ENCODE data around the gene ZNF446.

The ZNF446 gene

DNA sequence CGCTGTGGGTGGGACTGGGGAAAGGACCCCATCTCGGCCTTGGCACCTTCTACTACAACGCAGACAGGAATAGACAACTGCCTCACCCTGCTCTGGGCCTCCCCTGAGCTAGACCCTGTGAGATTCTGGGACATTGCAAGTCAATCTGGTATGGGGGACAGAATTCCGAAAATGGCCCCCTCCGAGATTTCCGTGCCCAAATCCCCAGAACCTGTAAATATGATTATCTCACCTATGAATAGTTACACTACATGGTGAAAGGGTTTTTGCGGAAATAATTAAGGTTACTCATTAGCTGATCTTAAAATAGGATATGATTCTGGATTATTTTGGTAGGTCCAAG is 44.1 kb downstream of the ZNF446 start:
- H3K27me3 ChIP-seq (ENCODE audit: control insufficient read depth, low read length), result no peaks in the 10 kb centered on the region
- H3K4me1 ChIP-seq (ENCODE audit: control insufficient read depth, low read length), result peaks cover 26% of the 10 kb centered on the region
- H3K79me2 ChIP-seq (ENCODE audit: control insufficient read depth, low read length), result peaks cover 44% of the 10 kb centered on the region
- H3K36me3 ChIP-seq (ENCODE audit: control insufficient read depth, low read length), result peaks cover 23% of the 10 kb centered on the region
- peak overlapping the region; percentile 72 for H3K27ac ChIP-seq (ENCODE audit: low read depth, low read length)
- H3K9me2 ChIP-seq (replicated peaks; ENCODE audit: control insufficient read depth, low read length), result no peaks in the 10 kb centered on the region
- H3K4me3 ChIP-seq (ENCODE audit: low read length), result peak overlapping the region; percentile 90
- H3F3A ChIP-seq (ENCODE audit: control insufficient read depth, insufficient read depth), result peaks cover 13% of the 10 kb centered on the region
- H3K4me2 ChIP-seq (ENCODE audit: low read length), result peak overlapping the region; percentile 98
- H3K9me3 ChIP-seq (ENCODE audit: control insufficient read depth, insufficient read depth, low read length), result no peaks in the 10 kb centered on the region
- TF ChIP-seq, protein P1, sequence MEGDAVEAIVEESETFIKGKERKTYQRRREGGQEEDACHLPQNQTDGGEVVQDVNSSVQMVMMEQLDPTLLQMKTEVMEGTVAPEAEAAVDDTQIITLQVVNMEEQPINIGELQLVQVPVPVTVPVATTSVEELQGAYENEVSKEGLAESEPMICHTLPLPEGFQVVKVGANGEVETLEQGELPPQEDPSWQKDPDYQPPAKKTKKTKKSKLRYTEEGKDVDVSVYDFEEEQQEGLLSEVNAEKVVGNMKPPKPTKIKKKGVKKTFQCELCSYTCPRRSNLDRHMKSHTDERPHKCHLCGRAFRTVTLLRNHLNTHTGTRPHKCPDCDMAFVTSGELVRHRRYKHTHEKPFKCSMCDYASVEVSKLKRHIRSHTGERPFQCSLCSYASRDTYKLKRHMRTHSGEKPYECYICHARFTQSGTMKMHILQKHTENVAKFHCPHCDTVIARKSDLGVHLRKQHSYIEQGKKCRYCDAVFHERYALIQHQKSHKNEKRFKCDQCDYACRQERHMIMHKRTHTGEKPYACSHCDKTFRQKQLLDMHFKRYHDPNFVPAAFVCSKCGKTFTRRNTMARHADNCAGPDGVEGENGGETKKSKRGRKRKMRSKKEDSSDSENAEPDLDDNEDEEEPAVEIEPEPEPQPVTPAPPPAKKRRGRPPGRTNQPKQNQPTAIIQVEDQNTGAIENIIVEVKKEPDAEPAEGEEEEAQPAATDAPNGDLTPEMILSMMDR (IDR thresholded peaks at IDR 0.05; ENCODE audit: low read depth, low read length, poor library complexity, severe bottlenecking), result no peak
- TF ChIP-seq EZH2phosphoT487 (IDR thresholded peaks at IDR 0.05; ENCODE audit: borderline replicate concordance, low read length), result no peak
- no peaks in the 10 kb centered on the region for H4K20me1 ChIP-seq (ENCODE audit: control insufficient read depth, insufficient read depth, low read depth, low read length)

DNA sequence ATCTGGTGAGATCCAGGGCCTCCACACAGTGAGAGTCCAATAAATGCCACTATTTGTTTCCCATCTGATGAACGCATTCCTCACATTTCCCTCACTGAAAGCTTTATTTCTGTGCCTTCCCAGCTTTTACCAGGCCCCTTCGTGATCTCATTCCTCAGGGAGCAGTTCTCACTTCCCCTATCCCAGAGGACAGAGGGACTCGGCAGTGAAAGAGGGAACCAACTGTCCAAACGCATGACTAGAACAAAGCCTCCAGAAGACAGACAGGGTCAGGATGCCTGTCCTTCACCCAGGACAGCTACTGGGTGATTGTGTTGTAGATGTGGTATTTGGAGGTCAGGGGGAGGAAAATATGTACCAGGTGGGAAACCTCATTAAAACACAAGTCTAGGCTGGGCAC is 45.5 kb downstream of the ZNF446 start:
- Histone ChIP-seq H3F3A (ENCODE audit: control insufficient read depth, insufficient read depth) (peaks cover 7% of the 10 kb centered on the region; the same call in 1 of the 2 replicates), H3K79me2 (ENCODE audit: control insufficient read depth, low read length) (peaks cover 30% of the 10 kb centered on the region), H3K4me3 (ENCODE audit: low read length) (no peak overlapping the region), H3K36me3 (ENCODE audit: control insufficient read depth, low read length) (peaks cover 9% of the 10 kb centered on the region), H3K4me1 (ENCODE audit: control insufficient read depth, low read length) (peaks cover 15% of the 10 kb centered on the region), H3K9me2 (replicated peaks; ENCODE audit: control insufficient read depth, low read length) (no peaks in the 10 kb centered on the region), H3K4me2 (ENCODE audit: low read length) (no peak overlapping the region), H3K27me3 (ENCODE audit: control insufficient read depth, low read length) (no peaks in the 10 kb centered on the region), H3K27ac (ENCODE audit: low read depth, low read length) (no peak overlapping the region), H4K20me1 (ENCODE audit: control insufficient read depth, insufficient read depth, low read depth, low read length) (no peaks in the 10 kb centered on the region), H3K9me3 (ENCODE audit: control insufficient read depth, insufficient read depth, low read length) (no peaks in the 10 kb centered on the region)
- TF ChIP-seq, protein P1 (IDR thresholded peaks at IDR 0.05; ENCODE audit: low read depth, low read length, poor library complexity, severe bottlenecking), result no peak
- no peak for TF ChIP-seq EZH2phosphoT487 (IDR thresholded peaks at IDR 0.05; ENCODE audit: borderline replicate concordance, low read length)

DNA sequence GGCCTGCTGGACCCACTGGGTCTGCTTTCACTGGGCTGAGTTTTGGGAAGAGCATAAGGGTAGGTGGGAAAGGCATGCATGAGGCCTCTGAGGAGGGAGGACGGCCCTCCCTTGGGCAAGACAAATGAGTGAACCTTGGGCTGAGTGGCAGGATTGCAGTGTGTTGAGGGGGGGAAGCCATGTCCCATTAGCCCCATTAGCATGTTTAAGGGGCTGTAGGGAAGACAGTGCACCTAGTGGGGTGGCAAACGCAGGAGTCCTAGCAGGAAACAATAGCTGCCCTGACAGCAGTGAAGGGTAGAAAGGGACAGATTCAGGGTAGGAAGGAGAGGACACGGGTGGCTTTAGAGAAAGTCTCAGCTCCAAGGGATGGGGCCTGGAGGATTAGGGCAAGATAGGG is 46.6 kb downstream of the ZNF446 start:
- Histone ChIP-seq H3K79me2 (ENCODE audit: control insufficient read depth, low read length) (peaks cover 20% of the 10 kb centered on the region), H3K27ac (ENCODE audit: low read depth, low read length) (no peak overlapping the region), H3F3A (ENCODE audit: control insufficient read depth, insufficient read depth) (peaks cover 7% of the 10 kb centered on the region; the same call in 1 of the 2 replicates), H3K4me3 (ENCODE audit: low read length) (no peak overlapping the region), H3K9me3 (ENCODE audit: control insufficient read depth, insufficient read depth, low read length) (no peaks in the 10 kb centered on the region), H3K9me2 (replicated peaks; ENCODE audit: control insufficient read depth, low read length) (no peaks in the 10 kb centered on the region), H3K4me2 (ENCODE audit: low read length) (no peak overlapping the region), H3K4me1 (ENCODE audit: control insufficient read depth, low read length) (peaks cover 15% of the 10 kb centered on the region), H3K36me3 (ENCODE audit: control insufficient read depth, low read length) (no peaks in the 10 kb centered on the region), H3K27me3 (ENCODE audit: control insufficient read depth, low read length) (no peaks in the 10 kb centered on the region), H4K20me1 (ENCODE audit: control insufficient read depth, insufficient read depth, low read depth, low read length) (no peaks in the 10 kb centered on the region)
- TF ChIP-seq, protein P1 (IDR thresholded peaks at IDR 0.05; ENCODE audit: low read depth, low read length, poor library complexity, severe bottlenecking), result no peak
- TF ChIP-seq EZH2phosphoT487 (IDR thresholded peaks at IDR 0.05; ENCODE audit: borderline replicate concordance, low read length), result no peak

Measured in DOHH2 (cell line).